MM.1S (cell line): ENCODE data around the gene ALB.

Experiments
- DNase-seq: peaks from one replicate; pipeline ENCODE4 v3.0.0-alpha.2; 2015
- H2AFZ ChIP-seq: fragments of 300-600 bp; sonication (generic); 2 replicates; pipeline ENCODE4 v1.6.0; 2016; ENCODE audit warnings: antibody characterized with exemption, low read length
- H3F3A ChIP-seq: fragments of 300-600 bp; sonication (generic); 2 replicates; pipeline ENCODE4 v1.6.1; 2016; ENCODE audit warnings: mild to moderate bottlenecking, antibody characterized with exemption, low read length, moderate library complexity, mixed read lengths; ENCODE audit not compliant: insufficient read depth
- H3K27ac ChIP-seq: fragments of 300-600 bp; sonication (generic); 2 replicates; pipeline ENCODE4 v1.5.1; 2016; ENCODE audit warnings: mild to moderate bottlenecking, low read length
- H3K27me3 ChIP-seq: fragments of 300-600 bp; sonication (generic); replicated peaks from 2 replicates; pipeline ENCODE4 v1.6.0; 2016; ENCODE audit warnings: low read length; ENCODE audit not compliant: insufficient read depth
- H3K36me3 ChIP-seq: fragments of 300-600 bp; sonication (generic); replicated peaks from 2 replicates; pipeline ENCODE4 v1.6.1; 2016; ENCODE audit warnings: mild to moderate bottlenecking, low read length, mixed read lengths; ENCODE audit not compliant: insufficient read depth
- H3K4me1 ChIP-seq: fragments of 300-600 bp; sonication (generic); 2 replicates; pipeline ENCODE4 v1.6.1; 2016; ENCODE audit warnings: low read length, mixed read lengths
- H3K4me2 ChIP-seq: fragments of 300-600 bp; sonication (generic); 2 replicates; pipeline ENCODE4 v1.6.0; 2016; ENCODE audit warnings: low read depth, low read length
- H3K4me3 ChIP-seq: fragments of 300-600 bp; sonication (generic); 2 replicates; pipeline ENCODE4 v1.5.1; 2016; ENCODE audit warnings: low read length, mixed read lengths
- H3K79me2 ChIP-seq: fragments of 300-600 bp; sonication (generic); 2 replicates; pipeline ENCODE4 v1.6.1; 2016; ENCODE audit warnings: mixed run types, low read length, mixed read lengths
- H3K9ac ChIP-seq: fragments of 300-600 bp; sonication (generic); 2 replicates; pipeline ENCODE4 v1.6.1; 2016; ENCODE audit warnings: low read length, mixed read lengths
- H3K9me2 ChIP-seq: fragments of 300-600 bp; sonication (generic); replicated peaks from 2 replicates; pipeline ENCODE4 v1.6.1; 2016; ENCODE audit warnings: mild to moderate bottlenecking, low read length, mixed read lengths; ENCODE audit not compliant: insufficient read depth
- H3K9me3 ChIP-seq: fragments of 300-600 bp; sonication (generic); replicated peaks from 2 replicates; pipeline ENCODE4 v1.6.1; 2016; ENCODE audit warnings: mild to moderate bottlenecking, low read length, mixed read lengths; ENCODE audit not compliant: insufficient read depth
- H4K20me1 ChIP-seq: fragments of 300-600 bp; sonication (generic); 2 replicates; pipeline ENCODE4 v1.6.1; 2016; ENCODE audit warnings: mild to moderate bottlenecking, low read length, moderate library complexity, mixed read lengths; ENCODE audit not compliant: insufficient read depth
- CTCF ChIP-seq: fragments of 300-600 bp; sonication (generic); IDR thresholded peaks from 2 replicates; pipeline ENCODE4 v1.5.1; 2016; ENCODE audit warnings: antibody characterized with exemption, low read length, mixed read lengths
- EZH2 ChIP-seq: fragments of 300-600 bp; sonication (generic); optimal IDR thresholded peaks from 2 replicates; pipeline ENCODE3; 2017; ENCODE audit warnings: low read depth, mild to moderate bottlenecking, antibody characterized with exemption, low read length, mixed read lengths
- EZH2phosphoT487 ChIP-seq: fragments of 300-600 bp; sonication (generic); IDR thresholded peaks from 2 replicates; pipeline ENCODE4 v1.6.1; 2018; ENCODE audit warnings: antibody characterized with exemption, low read length

The ALB gene

GRCh38 chr4:73468170-73468569 is 64.1 kb downstream of the ALB start:
- Histone ChIP-seq H4K20me1 (no peaks in the 10 kb centered on the region), H3K9me3 (no peaks in the 10 kb centered on the region), H3K79me2 (no peaks in the 10 kb centered on the region)

GRCh38 chr4:73470728-73471127 is 66.6 kb downstream of the ALB start:
- Histone ChIP-seq H4K20me1 (no peaks in the 10 kb centered on the region), H3K9me2 (no peaks in the 10 kb centered on the region)

More at GRCh38 chr4:73468170-73468569, 64.1 kb downstream of the ALB start:
- Histone ChIP-seq H3K4me3 (no peak overlapping the region), H3K27ac (no peak overlapping the region), H2AFZ (no peak overlapping the region), H3K36me3 (no peaks in the 10 kb centered on the region), H3K4me1 (no peaks in the 10 kb centered on the region), H3K9ac (no peak overlapping the region), H3K9me2 (no peaks in the 10 kb centered on the region), H3K4me2 (no peak overlapping the region), H3F3A (no peaks in the 10 kb centered on the region), H3K27me3 (no peaks in the 10 kb centered on the region)
- DNase-seq: no peak
- TF ChIP-seq CTCF: no peak
- TF ChIP-seq EZH2phosphoT487: no peak

More at GRCh38 chr4:73470728-73471127, 66.6 kb downstream of the ALB start:
- Histone ChIP-seq H3K79me2 (no peaks in the 10 kb centered on the region), H3K4me3 (no peak overlapping the region), H3K4me1 (no peaks in the 10 kb centered on the region), H3K9ac (no peak overlapping the region), H2AFZ (no peak overlapping the region), H3K4me2 (no peak overlapping the region), H3K27ac (no peak overlapping the region), H3F3A (no peaks in the 10 kb centered on the region), H3K9me3 (no peaks in the 10 kb centered on the region), H3K36me3 (no peaks in the 10 kb centered on the region), H3K27me3 (no peaks in the 10 kb centered on the region)
- DNase-seq: no peak
- TF ChIP-seq CTCF: no peak
- TF ChIP-seq EZH2phosphoT487: no peak
- TF ChIP-seq EZH2: no peak
